KBM-7 (cell line): ENCODE data around the gene APOL2.
"Not testable (repeated sequence)": the region's sequence is repeated elsewhere in the genome, so short reads cannot be mapped to it uniquely, and the experiment has no call there.

Experiments used
- DNase-seq: peaks from one replicate; pipeline ENCODE4 v3.0.0-alpha.2; 2015
- in situ Hi-C: fragments of 300-500 bp; cut with MboI; formaldehyde crosslinking; loops from 2 replicates; pipeline ENCODE4 v1.14.3; 2020; ENCODE audit warnings: low sequenced_read_pairs, low pct_unique_long_range_greater_than_20kb, mixed read lengths

APOL2 gene

DNA sequence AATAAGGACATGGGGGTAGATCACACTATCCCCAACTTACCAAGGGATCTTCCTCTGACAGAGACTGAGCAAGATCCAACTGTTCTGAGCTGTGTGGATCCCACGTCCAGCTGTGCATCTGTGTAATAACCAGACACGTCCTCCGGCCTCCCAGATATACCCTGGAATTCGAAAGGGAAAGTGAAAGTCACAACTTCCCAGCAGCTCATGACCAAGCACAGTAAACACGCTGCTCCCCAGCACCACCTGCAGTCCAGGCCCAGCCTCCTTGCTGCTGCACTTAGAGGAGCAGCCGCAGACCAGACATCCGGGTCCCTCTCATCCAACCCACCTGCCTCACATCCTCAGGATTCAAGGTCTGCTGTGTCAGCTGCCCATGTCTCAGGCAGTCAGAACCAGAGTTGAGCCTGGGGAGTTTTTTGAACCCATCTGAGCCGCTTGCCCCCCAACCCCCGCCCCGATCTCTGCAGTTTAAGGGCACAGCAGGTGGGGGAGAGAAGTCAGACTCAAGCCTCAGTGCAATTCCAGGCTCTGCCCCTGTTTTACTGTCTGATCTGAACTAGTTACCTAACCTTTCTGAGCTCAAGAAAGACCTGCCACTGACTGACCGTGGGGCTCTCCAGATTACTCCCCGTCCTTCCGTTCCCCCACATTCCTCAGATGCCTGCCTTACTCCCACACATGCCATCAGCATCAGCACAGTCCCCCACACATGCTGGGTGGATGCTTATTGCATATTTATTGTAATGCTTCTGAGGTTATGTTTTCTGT lies at the start of gene APOL2:
TSS of gene APOL2 (minus strand) at position 127 of the 771 bp plus-strand sequence. CDS start 6,365 bp downstream, outside the sequence.
- DNase-seq = peak; percentile 89
- in situ Hi-C loops = no loop called here

DNA sequence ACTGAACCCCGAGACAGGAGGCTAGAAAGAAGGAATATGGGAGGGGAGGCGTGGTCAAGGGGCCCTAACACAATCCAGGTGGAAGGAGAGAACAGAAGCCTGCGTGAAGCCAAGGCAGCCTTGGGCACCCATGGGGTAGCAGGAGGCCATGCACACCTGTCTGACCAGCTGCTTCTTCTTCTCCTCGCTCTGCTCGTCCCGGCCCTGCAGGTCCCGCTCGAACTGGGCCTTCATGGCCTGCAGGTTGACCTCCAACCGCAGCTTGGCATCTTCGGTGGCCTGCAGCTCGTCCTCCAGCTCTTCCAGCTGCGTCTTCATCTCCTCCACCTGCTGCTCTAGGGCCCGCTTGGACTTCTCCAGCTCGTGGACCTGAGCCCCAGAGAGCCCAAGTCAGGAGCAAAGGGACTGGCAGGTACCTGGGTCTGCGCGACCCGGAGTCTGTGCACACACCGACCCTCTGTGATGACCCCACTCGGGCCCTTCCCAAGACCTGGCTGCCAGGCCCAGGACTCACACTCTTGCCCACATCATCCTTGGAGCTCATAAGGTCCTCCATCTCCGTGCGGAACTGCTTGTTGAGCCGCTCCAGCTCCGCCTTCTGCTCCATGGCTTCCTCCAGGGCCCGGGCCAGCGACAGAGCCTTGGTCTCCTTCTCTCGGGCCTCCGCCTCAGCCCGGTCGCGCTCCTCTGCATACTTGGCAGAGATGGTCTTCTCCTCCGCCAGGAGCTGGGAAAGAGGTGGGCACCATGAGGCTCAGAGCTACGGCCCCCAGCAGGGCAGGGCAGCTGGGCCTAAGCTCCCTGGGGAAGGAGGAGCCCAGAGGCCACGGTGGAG lies 49.5 kb upstream of the APOL2 start:
- no peak for DNase-seq
- in situ Hi-C loops = no loop called here

- no peak for DNase-seq
- in situ Hi-C loops = no loop called here
These were observed 48.7 kb upstream of the APOL2 start for GRCh38 chr22:36287881-36288515.

DNA sequence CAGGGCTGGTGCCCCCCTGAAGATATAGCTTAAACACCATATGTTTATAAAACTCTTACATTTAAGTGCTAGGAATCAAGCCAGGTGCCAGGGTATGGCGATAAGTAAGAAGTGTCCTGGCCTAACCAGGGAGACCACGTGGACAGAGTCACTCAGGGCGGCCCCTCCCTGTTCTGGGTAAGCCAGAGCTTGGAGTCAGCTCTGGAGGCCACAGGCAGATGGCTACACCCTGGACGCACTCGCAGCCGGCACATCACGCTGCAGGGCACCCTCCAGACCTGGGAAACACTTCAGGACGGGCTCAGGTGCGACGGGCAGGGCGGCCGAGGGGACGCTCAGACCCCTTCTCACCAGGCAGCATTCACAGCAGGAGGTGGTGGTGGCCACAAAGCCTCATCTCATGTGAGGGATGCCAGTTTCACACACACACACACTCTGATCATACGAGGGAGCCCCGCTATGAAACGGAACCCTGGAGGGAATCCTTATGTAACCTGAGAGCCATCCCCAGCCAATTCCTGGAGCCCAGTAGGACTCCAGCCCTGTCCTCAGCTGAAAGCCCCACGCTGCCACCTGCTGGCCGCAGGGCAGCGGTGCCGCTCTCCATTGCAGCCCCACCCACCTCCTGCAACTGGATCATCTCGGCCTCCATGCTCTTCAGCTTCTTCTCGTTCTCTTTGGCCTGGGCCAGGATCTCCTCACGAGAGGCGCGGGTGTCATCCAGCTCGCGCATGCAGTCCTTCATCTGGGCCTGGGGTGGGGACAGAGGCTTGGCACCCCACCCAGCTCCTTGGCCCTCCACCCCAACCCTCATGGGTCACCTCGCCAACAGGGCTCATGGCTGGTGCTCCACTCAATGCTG lies 47.0 kb upstream of the APOL2 start:
- DNase-seq = peak; percentile 88
- in situ Hi-C loops = no loop called here

- in situ Hi-C loops = no loop called here
- DNase-seq = no peak
These were observed 46.2 kb upstream of the APOL2 start for GRCh38 chr22:36285545-36285944.

- in situ Hi-C loops = no loop called here
These were observed 45.7 kb upstream of the APOL2 start for GRCh38 chr22:36285017-36285416.

DNA sequence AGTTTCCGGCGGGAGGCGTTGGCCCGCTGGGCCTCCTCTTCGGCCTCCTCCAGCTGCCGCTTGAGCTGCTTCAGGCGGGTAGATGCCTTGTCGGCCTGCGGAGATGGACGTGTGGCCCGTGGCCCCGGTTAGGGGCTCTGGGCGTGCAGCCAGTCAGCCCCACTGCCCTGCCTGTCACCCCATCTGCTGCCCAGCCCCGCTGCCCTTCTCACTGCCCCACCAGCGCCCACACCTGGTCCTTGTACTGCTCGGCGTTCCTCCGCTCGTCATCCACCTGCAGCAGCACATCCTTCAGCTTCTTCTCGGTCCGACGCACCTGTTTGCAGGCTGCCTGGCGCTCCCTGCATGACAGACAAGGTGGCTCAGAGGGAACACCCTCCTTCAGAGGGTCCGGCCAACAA lies 44.8 kb upstream of the APOL2 start:
- in situ Hi-C loops = no loop called here
- DNase-seq = no peak

More at GRCh38 chr22:36285017-36285416, 45.7 kb upstream of the APOL2 start:
- DNase-seq = no peak

DNA sequence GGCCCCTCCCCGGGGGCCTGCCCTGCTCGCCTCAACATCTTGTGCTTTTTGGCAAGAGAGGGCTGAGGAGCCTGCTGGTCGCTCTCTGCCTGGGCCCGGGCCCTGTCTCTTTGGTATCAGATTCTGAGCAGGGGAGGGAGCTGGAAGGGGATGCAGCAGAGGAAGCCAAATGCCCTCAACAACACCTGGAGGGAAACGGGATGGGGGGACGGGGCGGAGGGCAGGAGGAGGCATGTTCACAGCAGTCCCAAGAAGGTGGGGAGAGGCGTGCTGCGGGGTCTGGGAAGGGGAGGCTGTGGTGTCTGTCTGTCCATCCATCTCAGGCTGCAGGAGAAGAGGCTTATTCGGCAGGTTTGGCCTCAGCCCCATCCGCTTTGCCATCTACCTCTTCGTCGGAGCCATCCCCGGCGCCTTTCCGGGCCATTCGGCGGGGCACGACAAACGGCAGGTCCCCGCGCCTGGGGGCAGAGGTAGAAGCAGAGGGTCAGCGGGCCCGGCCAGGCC lies 43.1 kb upstream of the APOL2 start:
- no peak for DNase-seq
- in situ Hi-C loops = no loop called here

DNA sequence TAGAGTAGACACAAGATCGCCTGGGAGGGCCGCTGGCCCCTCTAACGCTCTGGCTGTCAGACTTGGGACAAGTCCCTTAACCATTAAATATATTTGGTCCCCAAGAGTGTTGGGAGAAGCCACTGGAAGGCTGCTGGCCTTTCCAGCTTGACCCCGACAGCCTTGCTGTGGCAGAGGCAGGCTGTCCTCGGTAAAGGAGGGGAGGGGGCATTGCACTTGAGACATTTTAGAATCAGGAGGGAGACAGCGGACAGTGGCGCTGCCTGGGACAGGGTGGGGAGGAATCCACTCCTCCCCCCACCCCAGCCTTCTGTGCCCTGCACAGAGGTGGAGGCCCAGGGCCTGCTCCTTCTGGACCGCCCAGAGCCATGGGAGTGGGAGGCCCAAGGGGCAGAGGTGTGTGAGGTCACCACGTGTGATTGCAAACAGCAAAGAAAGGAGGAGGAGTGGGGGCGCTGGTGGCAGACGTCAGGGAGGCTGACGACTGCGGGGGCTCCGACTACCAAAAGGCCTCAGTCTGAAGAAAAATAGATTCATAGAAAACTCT lies 42.5 kb upstream of the APOL2 start:
- DNase-seq = no peak
- in situ Hi-C loops = no loop called here

GRCh38 chr22:36280379-36280778 lies 41.1 kb upstream of the APOL2 start:
- DNase-seq = no peak
- in situ Hi-C loops = no loop called here

DNA sequence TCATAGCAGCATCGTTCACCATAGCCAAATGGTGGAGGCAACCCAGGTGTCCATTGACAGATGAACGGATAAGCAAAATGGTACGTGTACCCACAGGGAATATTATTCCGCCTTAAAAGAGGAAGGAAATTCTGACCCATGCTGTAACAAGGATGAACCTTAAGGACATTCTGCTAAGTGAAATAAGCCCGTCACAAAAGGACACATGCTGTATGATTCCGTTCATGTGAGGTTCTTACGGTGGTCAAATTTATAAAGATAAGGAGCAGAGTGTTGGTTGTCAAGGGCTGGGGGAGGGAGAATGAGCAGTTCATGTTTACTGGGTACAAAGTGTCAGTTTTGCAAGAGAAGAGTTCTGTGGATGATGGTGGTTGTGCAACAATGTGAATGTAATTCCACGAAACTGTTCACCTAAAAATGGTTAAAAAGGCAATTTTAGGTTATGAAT lies 39.9 kb upstream of the APOL2 start:
- in situ Hi-C loops = no loop called here
- peak; percentile 68 for DNase-seq

- DNase-seq = peak; percentile 72
- in situ Hi-C loops = no loop called here
These were observed 38.4 kb upstream of the APOL2 start for GRCh38 chr22:36277482-36278291.

- no peak for DNase-seq
- in situ Hi-C loops = no loop called here
These were observed 35.2 kb upstream of the APOL2 start for GRCh38 chr22:36274531-36274930.

DNA sequence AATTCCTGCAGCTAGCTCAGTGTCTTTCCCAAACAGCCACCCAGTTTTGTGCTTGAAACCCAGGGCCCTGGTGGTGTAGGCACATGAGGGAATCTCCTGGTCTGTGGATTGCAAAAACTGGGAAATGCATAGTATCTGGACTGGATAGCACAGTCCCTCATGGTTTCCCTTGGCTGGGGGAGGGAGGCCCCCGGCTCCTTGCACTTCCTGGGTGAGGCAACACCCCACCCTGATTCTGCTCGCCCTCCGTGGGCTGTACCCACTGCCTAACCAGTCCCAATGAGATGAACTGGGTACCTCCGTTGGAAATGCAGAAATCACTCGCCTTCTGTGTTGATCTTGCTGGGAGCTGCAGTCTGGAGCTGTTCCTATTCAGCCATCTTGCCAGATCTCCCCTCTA lies 32.6 kb upstream of the APOL2 start:
- in situ Hi-C loops = not testable (repeated sequence)

DNA sequence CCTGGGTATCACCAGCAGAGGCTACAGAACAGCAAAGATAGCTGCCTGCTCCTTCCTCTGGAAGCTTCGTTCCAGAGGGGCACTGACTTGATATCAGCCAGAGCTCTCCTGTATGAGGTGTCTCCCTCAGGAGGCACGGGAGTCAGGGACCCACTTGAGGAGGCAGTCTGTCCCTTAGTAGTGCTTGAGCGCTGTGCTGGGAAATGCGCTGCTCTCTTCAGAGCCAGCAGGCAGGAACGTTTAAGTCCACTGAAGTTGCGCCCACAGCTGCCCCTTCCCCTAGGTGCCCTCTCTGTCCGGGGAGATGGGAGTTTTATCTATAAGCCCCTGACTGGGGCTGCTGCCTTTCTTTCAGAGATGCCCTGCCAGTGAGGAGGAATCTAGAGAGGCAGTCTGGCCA lies 31.9 kb upstream of the APOL2 start:
- DNase-seq, in situ Hi-C loops: not testable (repeated sequence)

More for the DNA sequence above, 32.6 kb upstream of the APOL2 start:
- not testable (repeated sequence) for DNase-seq

- in situ Hi-C loops = no loop called here
- DNase-seq = no peak
These were observed 28.7 kb upstream of the APOL2 start for GRCh38 chr22:36267896-36268485.

GRCh38 chr22:36267058-36267457 lies 27.7 kb upstream of the APOL2 start:
- in situ Hi-C loops = no loop called here
- no peak for DNase-seq
